Pancreas (tissue), 10 donors: ENCODE results near the gene MAP6D1. TPM values are rescaled to one million over a fixed set of nuclear protein-coding genes. Genes with fewer than 3 reads are reported as not detected.

Source experiments
- ATAC-seq, 4 donors: fragments of 200-7000 bp; cut with Tn5 transposase; one replicate each; pipeline versions ENCODE4 v1.8.0 to v1.9.1; 2020; ENCODE audit warnings: mild to moderate bottlenecking in 4 of 4, moderate library complexity in 4 of 4
- DNase-seq, 6 donors: peaks; one replicate each; pipeline ENCODE4 v3.0.0-alpha.2; 2020
- FAIRE-seq: peaks from 2 replicates; lab custom pipeline; 2012; peaks lifted over from hg19 to GRCh38; lab: Jason Lieb, UNC
- H3K27ac ChIP-seq, 4 donors: fragments of 200-600 bp; sonication (generic); 1 replicate in 3 of 4; 2 replicates in 1 of 4; pipeline versions ENCODE4 v1.5.0 to v1.8.0; 2020
- H3K27me3 ChIP-seq, 4 donors: fragments of 200-600 bp; one replicate each; pipeline ENCODE4 v1.8.0; 2021
- H3K36me3 ChIP-seq, 3 donors: fragments of 200-600 bp; sonication (generic) in 1 of 3; one replicate each; pipeline versions ENCODE4 v1.5.0 to v1.8.0; 2020 to 2021
- H3K4me1 ChIP-seq, 3 donors: fragments of 200-600 bp; one replicate each; pipeline ENCODE4 v1.8.0; 2021
- H3K4me3 ChIP-seq, 4 donors: fragments of 200-600 bp; sonication (generic) in 2 of 4; one replicate each; pipeline versions ENCODE4 v1.5.0 to v1.8.0; 2020 to 2021
- H3K9me3 ChIP-seq, 4 donors: fragments of 200-600 bp; one replicate each; pipeline ENCODE4 v1.8.0; 2021
- WGBS, 2 donors: extraction: QIAGEN DNeasy Blood & Tissue Kit; methylation state at CpG; one replicate each; pipeline ENCODE4 v1.1.7; 2013; 5-methylcytosine and 5-hydroxymethylcytosine counted together
- intact Hi-C, 3 donors: fragments of 100-400 bp; cut with DNase I; formaldehyde crosslinking; loops; one replicate each; pipeline versions ENCODE4 v1.11.1 to v1.14.2; 2022
- polyA plus RNA-seq, 2 donors: library from polyadenylated mRNA; stranded (reverse); fragments of 200-250 nt; gene quantifications; one replicate each; pipeline ENCODE4 v1.2.3, GENCODE V29; 2013
- total RNA-seq, 6 donors: library from RNA; stranded (reverse); fragmentation: NEBNext Ultra II Directional in 4 of 6; extraction: Animal tissue kit (Norgen Biotek cat#: 25700) in 4 of 6; gene quantifications; one replicate each; pipeline versions ENCODE4 v1.2.1 to v1.2.4, GENCODE V29; 2021 to 2023
- TF ChIP-seq, protein P1 (sequence below), 4 donors: fragments of 200-600 bp; sonication (generic) in 3 of 4; IDR thresholded peaks; one replicate each; pipeline versions ENCODE4 v1.5.0 to v1.8.0; 2021; ENCODE audit warnings: antibody characterized with exemption in 4 of 4
- donor health status: healthy with polysubstance abuse.
- donor health status: DM: no; HTN: no; CAD: no; lungs with moderate emphysema.
- donor health status: DM: no; HTN: no; CAD: no.
- donor health status: control.
- donor health status: control.
- donor health status: Bipolar disorder and iron deficiency.
- donor health status: DM: yes; HTN: yes; CAD: no.
- donor health status: DM: no; HTN: no; CAD: no.
- donor health status: DM: no; HTN: no; CAD: no.
- donor health status: DM: yes; HTN: yes; CAD: no.

The MAP6D1 gene
- total and polyA plus RNA-seq, 8 donors: 1.4 to 6.3 (median 3.5) TPM

DNA sequence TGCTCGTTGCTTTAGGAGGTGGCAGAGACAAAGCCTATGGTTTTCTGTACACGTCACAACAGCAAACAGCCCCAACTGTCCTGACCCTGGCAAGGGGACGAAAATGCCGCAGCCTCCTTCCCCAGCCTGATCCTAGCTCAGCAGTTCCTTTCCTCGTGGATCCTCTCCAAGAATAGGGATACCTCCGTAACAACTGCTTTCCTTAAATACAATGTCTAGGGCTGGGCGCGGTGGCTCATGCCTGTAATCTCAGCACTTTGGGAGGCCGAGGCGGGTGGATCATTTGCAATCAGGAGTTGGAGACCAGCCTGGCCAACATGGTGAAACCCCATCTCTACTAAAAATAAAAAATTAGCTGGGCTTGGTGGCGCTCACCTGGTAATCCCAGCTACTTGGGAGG, 17.0 kb downstream of the MAP6D1 start:
- intact Hi-C loops: no loop called here

DNA sequence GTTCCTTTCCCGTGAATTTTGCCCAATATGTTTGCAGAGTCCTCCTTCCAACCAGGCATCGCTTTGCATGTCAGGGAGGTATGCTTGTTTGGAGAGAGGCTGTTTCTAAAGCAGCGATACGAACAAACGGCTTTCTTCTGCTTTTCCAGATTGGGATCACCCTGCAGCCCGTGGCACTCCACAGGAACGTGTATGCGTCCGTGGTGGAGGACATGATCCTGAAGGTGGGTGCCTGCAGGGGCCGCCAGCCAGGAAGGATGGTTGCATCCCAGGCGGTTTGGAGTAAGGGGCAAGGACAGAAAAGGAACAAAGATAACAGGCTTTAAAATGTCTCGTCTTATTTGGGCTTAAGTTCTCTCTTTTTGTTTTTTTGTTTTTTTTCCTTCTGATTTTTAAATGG, 17.5 kb downstream of the MAP6D1 start:
- Histone ChIP-seq H3K9me3 (no peaks in the 10 kb centered on the region), H3K27ac (no peak overlapping the region), H3K36me3 (peaks cover 0 to 28% (median 4%) of the 10 kb centered on the region in 3 donors), H3K27me3 (no peaks in the 10 kb centered on the region), H3K4me1 (peaks cover 13 to 26% (median 25%) of the 10 kb centered on the region in 3 donors), H3K4me3 (no peak overlapping the region)
- FAIRE-seq (no peak), DNase-seq (no peak), ATAC-seq (no peak)
- intact Hi-C loops: no loop called here
- WGBS, 2 donors: 95 to 97% methylated on average over 12 of the region's 12 CpGs
- TF ChIP-seq, protein P1, sequence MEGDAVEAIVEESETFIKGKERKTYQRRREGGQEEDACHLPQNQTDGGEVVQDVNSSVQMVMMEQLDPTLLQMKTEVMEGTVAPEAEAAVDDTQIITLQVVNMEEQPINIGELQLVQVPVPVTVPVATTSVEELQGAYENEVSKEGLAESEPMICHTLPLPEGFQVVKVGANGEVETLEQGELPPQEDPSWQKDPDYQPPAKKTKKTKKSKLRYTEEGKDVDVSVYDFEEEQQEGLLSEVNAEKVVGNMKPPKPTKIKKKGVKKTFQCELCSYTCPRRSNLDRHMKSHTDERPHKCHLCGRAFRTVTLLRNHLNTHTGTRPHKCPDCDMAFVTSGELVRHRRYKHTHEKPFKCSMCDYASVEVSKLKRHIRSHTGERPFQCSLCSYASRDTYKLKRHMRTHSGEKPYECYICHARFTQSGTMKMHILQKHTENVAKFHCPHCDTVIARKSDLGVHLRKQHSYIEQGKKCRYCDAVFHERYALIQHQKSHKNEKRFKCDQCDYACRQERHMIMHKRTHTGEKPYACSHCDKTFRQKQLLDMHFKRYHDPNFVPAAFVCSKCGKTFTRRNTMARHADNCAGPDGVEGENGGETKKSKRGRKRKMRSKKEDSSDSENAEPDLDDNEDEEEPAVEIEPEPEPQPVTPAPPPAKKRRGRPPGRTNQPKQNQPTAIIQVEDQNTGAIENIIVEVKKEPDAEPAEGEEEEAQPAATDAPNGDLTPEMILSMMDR (IDR thresholded peaks at IDR 0.05): no peak

More for the DNA sequence above, 17.0 kb downstream of the MAP6D1 start:
- H3K4me3 ChIP-seq: no peak overlapping the region
- H3K4me1 ChIP-seq: peaks cover 13 to 26% (median 25%) of the 10 kb centered on the region in 3 donors
- FAIRE-seq (no peak), ATAC-seq (no peak), DNase-seq (no peak)
- 95 to 99% methylated on average over 11 of the region's 11 CpGs for WGBS, 2 donors
- no peaks in the 10 kb centered on the region for H3K9me3 ChIP-seq
- peaks cover 0 to 26% (median under 1%) of the 10 kb centered on the region in 3 donors for H3K36me3 ChIP-seq
- TF ChIP-seq, protein P1 (IDR thresholded peaks at IDR 0.05): no peak
- H3K27ac ChIP-seq: peak overlapping the region in 3 of 4 donors; percentile 28 to 87 (median 75)
- H3K27me3 ChIP-seq: no peaks in the 10 kb centered on the region

DNA sequence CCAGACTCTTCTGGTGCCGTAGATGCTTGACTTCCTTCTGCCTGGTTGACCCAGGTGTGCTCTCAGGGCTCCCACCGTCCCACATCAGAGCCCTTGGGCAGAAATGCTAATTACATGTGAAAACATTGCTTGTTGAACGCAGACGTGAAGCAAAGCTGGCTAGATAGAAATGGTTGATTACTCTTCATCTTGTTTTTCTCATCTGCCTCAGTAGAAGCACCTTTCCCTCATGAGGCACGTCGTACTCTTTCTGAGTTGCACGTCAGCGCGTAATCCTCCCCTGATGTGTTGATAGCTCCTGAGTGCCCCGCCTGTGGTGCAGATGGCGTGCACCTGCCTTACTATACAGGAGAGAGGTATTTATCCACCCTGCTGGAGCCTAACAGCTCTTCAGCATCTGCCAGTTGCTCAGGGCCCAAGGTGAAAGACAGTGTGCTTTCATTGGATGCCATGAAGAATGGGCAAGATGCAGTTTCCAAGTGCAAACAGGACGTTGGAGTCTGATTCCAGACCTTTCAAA, 18.1 kb downstream of the MAP6D1 start:
- ATAC-seq (no peak), FAIRE-seq (no peak), DNase-seq (no peak)
- Histone ChIP-seq H3K4me1 (peaks cover 13 to 26% (median 25%) of the 10 kb centered on the region in 3 donors), H3K27ac (no peak overlapping the region), H3K9me3 (no peaks in the 10 kb centered on the region), H3K36me3 (peaks cover 0 to 34% (median 4%) of the 10 kb centered on the region in 3 donors), H3K4me3 (no peak overlapping the region), H3K27me3 (no peaks in the 10 kb centered on the region)
- intact Hi-C loops: no loop called here
- WGBS, 2 donors: 93% methylated on average over 12 of the region's 12 CpGs
- TF ChIP-seq, protein P1 (IDR thresholded peaks at IDR 0.05): no peak

DNA sequence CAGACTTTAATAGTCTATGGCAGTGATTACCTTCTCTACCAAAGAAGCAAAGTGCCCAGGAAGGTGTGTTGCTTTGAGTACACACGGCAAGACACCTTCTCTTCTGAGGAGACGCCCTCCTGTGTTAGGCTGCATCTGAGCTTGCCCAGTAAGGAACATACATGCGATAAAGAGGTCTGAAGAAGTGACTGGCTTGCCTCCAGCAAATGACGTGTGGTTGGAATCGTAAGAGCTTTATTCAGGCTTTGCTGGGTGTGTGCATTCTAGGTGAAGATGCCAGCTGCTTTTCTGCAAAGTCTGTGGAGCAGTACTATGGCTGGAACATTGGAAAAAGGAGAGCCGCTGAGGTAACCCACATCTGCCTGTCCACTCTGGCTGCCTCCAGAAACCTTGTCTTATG, 22.4 kb downstream of the MAP6D1 start:
- TF ChIP-seq, protein P1 (IDR thresholded peaks at IDR 0.05): no peak
- Histone ChIP-seq H3K36me3 (peaks cover 0 to 41% (median 5%) of the 10 kb centered on the region in 3 donors), H3K27ac (no peak overlapping the region), H3K27me3 (no peaks in the 10 kb centered on the region), H3K9me3 (no peaks in the 10 kb centered on the region), H3K4me1 (no peaks in the 10 kb centered on the region), H3K4me3 (no peak overlapping the region)
- no peak for FAIRE-seq
- WGBS, 2 donors: 70 to 73% methylated on average over 6 of the region's 6 CpGs
- peak in 2 of 6 donors; percentile 47 to 66 for DNase-seq
- intact Hi-C loops: no loop called here
- ATAC-seq: peak; percentile 30 to 79 (median 48)

DNA sequence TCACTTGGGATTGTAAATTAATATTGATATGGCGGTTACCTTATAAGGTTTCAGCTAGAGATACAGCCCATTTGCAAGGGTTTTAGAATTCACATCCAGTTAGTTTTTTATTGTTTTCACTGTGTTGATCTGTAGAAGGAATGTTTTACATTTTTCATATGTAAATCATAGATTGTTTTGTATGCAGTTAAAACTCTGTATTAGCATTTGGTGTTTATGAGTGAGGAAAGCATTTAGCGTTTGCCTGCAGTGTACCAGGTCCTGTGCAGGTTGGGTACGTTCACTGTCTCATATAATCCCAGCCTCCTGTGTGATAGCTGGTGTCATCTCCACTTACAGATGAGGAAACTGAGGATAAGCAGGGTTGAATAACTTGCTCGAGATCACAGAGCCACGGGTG, 23.8 kb downstream of the MAP6D1 start:
- 84 to 96% methylated on average over 5 of the region's 5 CpGs for WGBS, 2 donors
- H3K36me3 ChIP-seq: peaks cover 0 to 32% (median 7%) of the 10 kb centered on the region in 3 donors
- no peak for ATAC-seq
- no peaks in the 10 kb centered on the region for H3K27me3 ChIP-seq
- H3K9me3 ChIP-seq: no peaks in the 10 kb centered on the region
- H3K4me1 ChIP-seq: no peaks in the 10 kb centered on the region
- TF ChIP-seq, protein P1 (IDR thresholded peaks at IDR 0.05): no peak
- no peak overlapping the region for H3K27ac ChIP-seq
- intact Hi-C loops: no loop called here
- no peak overlapping the region for H3K4me3 ChIP-seq
- no peak for FAIRE-seq
- no peak for DNase-seq
